Glutamatergic neuron (in vitro differentiated cells): ENCODE measurements around the gene CHTF18. TPM values are rescaled to one million over a fixed set of nuclear protein-coding genes. Genes with fewer than 3 reads are reported as not detected.

ENCODE experiments used
- DNase-seq: peaks from one replicate; pipeline ENCODE4 v3.0.0; 2022
- H3K27ac Mint-ChIP-seq: one replicate; pipeline ENCODE4 v1.8.0; 2020; ENCODE audit warnings: mild to moderate bottlenecking, mixed read lengths, inconsistent platforms; ENCODE audit not compliant: unreplicated experiment
- H3K27me3 Mint-ChIP-seq: one replicate; pipeline ENCODE4 v1.8.0; 2020; ENCODE audit warnings: mild to moderate bottlenecking, moderate library complexity, mixed read lengths, inconsistent platforms; ENCODE audit not compliant: unreplicated experiment
- H3K36me3 Mint-ChIP-seq: one replicate; pipeline ENCODE4 v1.8.0; 2020; ENCODE audit warnings: mild to moderate bottlenecking, mixed read lengths, inconsistent platforms; ENCODE audit not compliant: unreplicated experiment
- H3K4me1 Mint-ChIP-seq: one replicate; pipeline ENCODE4 v1.8.0; 2020; ENCODE audit warnings: mild to moderate bottlenecking, low read depth, mixed read lengths, inconsistent platforms; ENCODE audit not compliant: unreplicated experiment
- H3K4me3 Mint-ChIP-seq: one replicate; pipeline ENCODE4 v1.8.0; 2020; ENCODE audit warnings: mild to moderate bottlenecking, mixed read lengths, inconsistent platforms; ENCODE audit not compliant: unreplicated experiment
- H3K9me3 Mint-ChIP-seq: one replicate; pipeline ENCODE4 v1.8.0; 2020; ENCODE audit warnings: mild to moderate bottlenecking, moderate library complexity, mixed read lengths, inconsistent platforms; ENCODE audit not compliant: unreplicated experiment
- total RNA-seq: library from RNA; stranded (reverse); fragmentation: NEBNext Ultra II Directional; extraction: Animal tissue kit (Norgen Biotek cat#: 25700); gene quantifications from one replicate; pipeline ENCODE4 v1.2.1, GENCODE V29; 2021; ENCODE audit not compliant: unreplicated experiment
- TF ChIP-seq, protein P1 (sequence below): fragments of 200-600 bp; sonication (generic); IDR thresholded peaks from one replicate; pipeline ENCODE4 v1.5.0; 2021; ENCODE audit not compliant: partially characterized antibody, unreplicated experiment

The CHTF18 gene
- total RNA-seq, 1 donor from 2014 or later, result 49.2 TPM

DNA sequence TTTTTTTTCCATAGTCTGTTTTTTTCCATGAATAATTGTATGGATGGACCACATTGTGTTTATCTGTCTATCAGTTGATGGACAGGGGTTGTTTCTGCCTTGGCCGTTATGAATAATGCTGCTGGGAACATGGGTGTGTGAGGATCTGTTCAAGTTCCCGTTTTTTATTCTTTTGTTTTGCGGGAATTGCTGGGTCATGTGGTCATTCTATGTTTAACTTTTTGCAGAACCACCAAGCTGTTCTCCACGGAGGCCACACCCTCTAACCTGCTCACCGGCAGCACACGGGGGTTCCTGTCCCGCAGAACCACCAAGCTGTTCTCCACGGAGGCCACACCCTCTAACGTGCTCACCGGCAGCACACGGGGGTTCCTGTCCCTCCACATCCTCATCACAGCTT is 33.8 kb upstream of the CHTF18 start:
- H3K4me3 Mint-ChIP-seq, result no peak overlapping the region
- peaks cover 13% of the 10 kb centered on the region for H3K4me1 Mint-ChIP-seq
- no peak overlapping the region for H3K27ac Mint-ChIP-seq
- H3K27me3 Mint-ChIP-seq, result peaks cover 6% of the 10 kb centered on the region
- H3K9me3 Mint-ChIP-seq, result peaks cover 8% of the 10 kb centered on the region
- DNase-seq, result no peak
- H3K36me3 Mint-ChIP-seq, result peaks cover 5% of the 10 kb centered on the region
- TF ChIP-seq, protein P1, sequence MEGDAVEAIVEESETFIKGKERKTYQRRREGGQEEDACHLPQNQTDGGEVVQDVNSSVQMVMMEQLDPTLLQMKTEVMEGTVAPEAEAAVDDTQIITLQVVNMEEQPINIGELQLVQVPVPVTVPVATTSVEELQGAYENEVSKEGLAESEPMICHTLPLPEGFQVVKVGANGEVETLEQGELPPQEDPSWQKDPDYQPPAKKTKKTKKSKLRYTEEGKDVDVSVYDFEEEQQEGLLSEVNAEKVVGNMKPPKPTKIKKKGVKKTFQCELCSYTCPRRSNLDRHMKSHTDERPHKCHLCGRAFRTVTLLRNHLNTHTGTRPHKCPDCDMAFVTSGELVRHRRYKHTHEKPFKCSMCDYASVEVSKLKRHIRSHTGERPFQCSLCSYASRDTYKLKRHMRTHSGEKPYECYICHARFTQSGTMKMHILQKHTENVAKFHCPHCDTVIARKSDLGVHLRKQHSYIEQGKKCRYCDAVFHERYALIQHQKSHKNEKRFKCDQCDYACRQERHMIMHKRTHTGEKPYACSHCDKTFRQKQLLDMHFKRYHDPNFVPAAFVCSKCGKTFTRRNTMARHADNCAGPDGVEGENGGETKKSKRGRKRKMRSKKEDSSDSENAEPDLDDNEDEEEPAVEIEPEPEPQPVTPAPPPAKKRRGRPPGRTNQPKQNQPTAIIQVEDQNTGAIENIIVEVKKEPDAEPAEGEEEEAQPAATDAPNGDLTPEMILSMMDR, result no peak

DNA sequence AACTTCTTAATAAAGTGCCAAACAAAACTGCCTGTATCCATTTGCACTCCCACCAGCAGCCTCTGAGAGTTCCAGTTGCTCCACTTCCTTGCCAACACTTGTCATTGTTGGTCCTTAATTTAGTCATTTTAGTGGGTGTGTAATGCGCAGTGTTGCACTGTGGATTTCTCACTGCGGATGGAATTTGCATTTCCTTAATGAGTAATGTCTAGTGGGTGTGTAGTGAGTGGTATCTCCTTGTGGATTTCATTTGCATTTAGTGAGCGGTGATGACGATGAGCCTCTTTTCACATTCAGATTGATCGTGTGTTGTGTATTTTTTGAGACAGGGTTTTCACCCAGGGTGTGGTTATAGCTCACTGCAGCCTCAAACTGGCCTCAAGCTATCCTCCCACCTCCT is 32.0 kb upstream of the CHTF18 start:
- Mint-ChIP-seq H3K4me3 (no peak overlapping the region), H3K27me3 (peaks cover 7% of the 10 kb centered on the region), H3K27ac (no peak overlapping the region), H3K9me3 (peaks cover 8% of the 10 kb centered on the region), H3K4me1 (peaks cover 9% of the 10 kb centered on the region), H3K36me3 (peaks cover 5% of the 10 kb centered on the region)
- TF ChIP-seq, protein P1, result no peak
- DNase-seq, result no peak

DNA sequence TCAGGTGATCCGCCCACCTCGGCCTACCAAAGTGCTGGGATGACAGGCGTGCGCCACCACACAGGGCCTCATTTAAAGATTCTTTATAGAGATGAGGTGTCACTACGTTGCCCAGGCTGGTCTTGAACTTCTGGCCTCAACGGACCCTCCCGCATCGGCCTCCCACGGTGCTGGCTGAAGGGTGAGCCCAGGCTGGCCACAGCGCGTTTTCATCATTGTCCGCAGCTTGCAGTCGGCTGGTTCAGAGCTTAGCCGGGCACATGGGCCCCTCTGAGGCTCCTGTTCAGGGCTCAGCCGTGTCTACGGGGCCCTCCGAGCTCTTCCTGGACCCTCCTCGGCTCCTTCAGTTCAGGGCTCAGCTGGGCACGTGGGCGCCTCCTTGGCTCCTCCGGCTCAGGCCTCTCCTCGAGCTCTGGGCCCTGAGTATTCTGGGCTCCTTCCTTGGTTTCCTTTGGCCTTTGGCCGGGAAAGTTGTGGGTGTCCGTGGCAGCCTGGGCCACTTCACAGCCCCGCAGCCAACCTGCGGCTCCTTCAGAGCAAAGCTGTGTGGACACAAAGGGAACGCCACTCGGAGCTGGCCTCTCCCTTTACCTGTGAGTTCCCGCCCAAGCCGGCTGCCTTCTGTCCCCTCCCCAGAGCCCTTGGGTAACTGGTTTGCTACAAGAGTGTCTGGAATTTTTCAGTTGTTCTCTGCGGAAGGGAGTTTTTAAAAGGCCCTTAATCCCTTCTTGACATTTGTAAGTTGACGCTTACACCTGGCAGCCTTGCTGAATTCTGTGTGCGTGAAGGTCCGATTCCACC is 29.1 kb upstream of the CHTF18 start:
- Mint-ChIP-seq H3K4me1 (no peaks in the 10 kb centered on the region), H3K4me3 (no peak overlapping the region), H3K27me3 (peaks cover 7% of the 10 kb centered on the region), H3K36me3 (peaks cover 5% of the 10 kb centered on the region), H3K27ac (no peak overlapping the region), H3K9me3 (peaks cover 3% of the 10 kb centered on the region)
- no peak for DNase-seq
- TF ChIP-seq, protein P1, result no peak

DNA sequence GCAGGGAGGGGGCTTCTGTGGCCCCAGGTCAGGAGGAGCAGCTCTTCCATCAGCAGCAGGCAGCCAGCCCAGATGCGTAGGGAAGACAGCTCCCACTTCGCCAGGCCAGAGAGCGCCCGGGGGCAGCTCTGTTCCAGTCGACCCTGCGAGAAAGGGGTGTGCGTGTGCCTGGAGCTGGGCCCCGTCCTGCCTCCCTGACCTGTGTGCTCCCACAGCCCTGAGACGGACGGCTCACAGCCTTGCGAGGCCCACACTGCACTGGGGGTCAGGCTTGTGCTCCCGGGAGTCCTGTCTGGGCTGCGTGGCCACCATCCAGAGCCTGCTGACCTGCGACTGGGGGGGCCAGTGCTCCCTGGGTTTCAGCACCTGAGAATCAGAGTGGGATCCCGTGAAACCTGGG is 28.4 kb upstream of the CHTF18 start:
- H3K4me1 Mint-ChIP-seq, result no peaks in the 10 kb centered on the region
- no peak for DNase-seq
- peaks cover 5% of the 10 kb centered on the region for H3K36me3 Mint-ChIP-seq
- TF ChIP-seq, protein P1, result no peak
- peaks cover 7% of the 10 kb centered on the region for H3K27me3 Mint-ChIP-seq
- peaks cover 3% of the 10 kb centered on the region for H3K9me3 Mint-ChIP-seq
- no peak overlapping the region for H3K27ac Mint-ChIP-seq
- H3K4me3 Mint-ChIP-seq, result no peak overlapping the region

DNA sequence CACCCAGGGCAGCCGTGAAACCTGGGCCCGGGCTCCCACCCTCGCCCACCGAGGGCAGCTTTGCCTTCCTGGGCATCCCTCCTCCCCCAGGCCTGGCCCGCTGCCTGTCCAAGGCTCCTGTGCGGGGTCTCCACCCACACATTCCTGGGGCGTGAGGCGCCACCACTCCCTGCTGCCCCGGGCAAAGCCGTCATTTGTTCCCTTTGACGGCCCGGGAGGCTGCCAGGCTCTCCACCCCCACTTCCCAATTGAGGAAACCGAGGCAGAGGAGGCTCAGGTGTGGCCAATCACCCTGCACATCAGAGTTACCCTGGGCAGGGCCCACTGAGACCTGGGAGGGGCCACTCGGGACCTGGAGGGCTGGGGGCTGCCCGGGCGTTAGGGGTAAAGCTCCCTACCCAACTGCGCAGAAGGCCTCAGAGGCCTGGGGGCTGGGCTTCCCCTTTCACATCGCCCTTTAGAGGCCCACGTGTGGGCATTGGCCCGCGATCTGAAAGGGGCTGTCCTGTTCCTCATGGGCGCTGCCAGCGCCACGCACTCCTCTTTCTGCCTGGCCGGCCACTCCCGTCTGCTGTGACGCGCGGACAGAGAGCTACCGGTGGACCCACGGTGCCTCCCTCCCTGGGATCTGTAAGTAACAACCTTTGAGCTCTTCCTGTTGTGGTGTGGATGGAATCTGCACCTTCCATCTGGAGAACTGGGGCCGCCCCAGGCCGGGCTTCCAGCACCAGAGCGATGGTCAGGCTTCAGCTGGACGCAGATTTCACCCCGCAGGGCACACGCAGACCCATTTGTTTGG is 27.7 kb upstream of the CHTF18 start, which contains the start of gene MSLN:
Gene MSLN (plus strand): TSS at position 190 of the 799 bp plus-strand sequence. CDS start 1,947 bp downstream, outside the sequence.
- Mint-ChIP-seq H3K36me3 (peaks cover 5% of the 10 kb centered on the region), H3K27ac (no peak within 1 kb of the TSS), H3K27me3 (peaks cover 7% of the 10 kb centered on the region), H3K4me3 (no peak within 1 kb of the TSS), H3K4me1 (no peaks in the 10 kb centered on the region), H3K9me3 (peaks cover 3% of the 10 kb centered on the region)
- no peak for DNase-seq
- TF ChIP-seq, protein P1, result no peak
